ENCODE measurements around the gene TECPR1.

- TF ChIP-seq CTCF (IDR thresholded peaks at IDR 0.05), result no peak
- no peak for TF ChIP-seq POLR2A (IDR thresholded peaks at IDR 0.05)
These were observed 10.3 kb downstream of the TECPR1 start for GRCh38 chr7:98241674-98242241.

Data from testis (tissue), 2 donors.